GM12878 (cell line): ENCODE data around the gene NFYC. TPM values are rescaled to one million over a fixed set of nuclear protein-coding genes. Genes with fewer than 3 reads are reported as not detected.

Experiments used
- ATAC-seq: fragments of 200-7000 bp; cut with Tn5 transposase; 3 replicates; pipeline ENCODE4 v1.9.1; 2020; ENCODE audit warnings: mild to moderate bottlenecking, moderate library complexity
- BruUV-seq: library from RNA; stranded (reverse); fragments of 400-500 nt; replicated peaks from 2 replicates; lab custom pipeline; 2021; lab: Mats Ljungman, UMichigan
- CTCF ChIA-PET: fragments of 300-600 bp; sonication (Branson Sonifier 250); formaldehyde crosslinking; extraction: SDS; loops from one replicate; lab custom pipeline; 2021; ENCODE audit warnings: inconsistent platforms; lab: Yijun Ruan, JAX
- POLR2A ChIA-PET: fragments of 350-600 bp; formaldehyde crosslinking; extraction: SDS; loops from one replicate; lab custom pipeline; 2021; ENCODE audit warnings: inconsistent platforms; lab: Charles Lee
- RAD21 ChIA-PET: fragments of 300-600 bp; sonication (Branson Sonifier 250); formaldehyde crosslinking; loops from one replicate; lab custom pipeline; 2023; ENCODE audit warnings: antibody characterized with exemption; ENCODE audit not compliant: unreplicated experiment; lab: Charles Lee
- SMC1A ChIA-PET: fragments of 300-600 bp; sonication (Branson Sonifier 250); formaldehyde crosslinking; loops from one replicate; lab custom pipeline; 2023; ENCODE audit not compliant: unreplicated experiment, uncharacterized antibody; lab: Charles Lee
- DNase-seq: peaks from one replicate; pipeline ENCODE4 v3.0.0-alpha.2; 2011; ENCODE audit warnings: low read depth, low spot score
- FAIRE-seq: peaks from 3 replicates; lab custom pipeline; 2011; peaks lifted over from hg19 to GRCh38; lab: Jason Lieb, UNC
- H2AFZ ChIP-seq: 2 replicates; pipeline ENCODE4 v1.6.0; 2011; ENCODE audit warnings: low read depth, low read length, control low read depth; ENCODE audit not compliant: control insufficient read depth
- H3K27ac ChIP-seq: 2 replicates; pipeline ENCODE4 v1.5.1; 2011; ENCODE audit warnings: control low read depth; ENCODE audit not compliant: control insufficient read depth, insufficient read depth
- H3K27me3 ChIP-seq, 2 experiments: replicated peaks in 1 of 2; 2 replicates each; pipeline versions ENCODE4 v1.6.0 to v1.6.1; 2011; ENCODE audit warnings: low read length in 1 of 2; ENCODE audit not compliant: control insufficient read depth in 2 of 2, insufficient read depth in 2 of 2
- H3K36me3 ChIP-seq, 2 experiments: 2 replicates each; pipeline ENCODE4 v1.5.1; 2011; ENCODE audit warnings: low read length in 1 of 2; ENCODE audit not compliant: control insufficient read depth in 2 of 2, insufficient read depth in 2 of 2
- H3K4me1 ChIP-seq: 2 replicates; pipeline ENCODE4 v1.6.1; 2011; ENCODE audit warnings: mild to moderate bottlenecking, low read length, moderate library complexity, mixed read lengths; ENCODE audit not compliant: control insufficient read depth, insufficient read depth
- H3K4me2 ChIP-seq: 2 replicates; pipeline ENCODE4 v1.6.0; 2011; ENCODE audit warnings: control low read depth; ENCODE audit not compliant: control insufficient read depth, insufficient read depth
- H3K4me3 ChIP-seq: fragments of 200-600 bp; sonication (generic); 2 replicates; pipeline ENCODE4 v1.5.1; 2016
- H3K79me2 ChIP-seq: 2 replicates; pipeline ENCODE4 v1.6.0; 2011; ENCODE audit warnings: low read length; ENCODE audit not compliant: control insufficient read depth, insufficient read depth
- H3K9ac ChIP-seq: 2 replicates; pipeline ENCODE4 v1.8.0; 2011; ENCODE audit warnings: low read length, control low read depth, mixed read lengths; ENCODE audit not compliant: control insufficient read depth, insufficient read depth
- H3K9me3 ChIP-seq: replicated peaks from 3 replicates; pipeline ENCODE4 v1.5.1; 2011; ENCODE audit warnings: mild to moderate bottlenecking, low read length; ENCODE audit not compliant: control insufficient read depth, insufficient read depth
- H4K20me1 ChIP-seq: 2 replicates; pipeline ENCODE4 v1.6.0; 2011; ENCODE audit not compliant: control insufficient read depth, insufficient read depth
- ASH2L ChIP-seq: fragments of 300-600, 200-600 bp; sonication (generic); IDR thresholded peaks from 2 replicates; pipeline ENCODE4 v1.6.1; 2017; ENCODE audit warnings: low read depth, mild to moderate bottlenecking, borderline replicate concordance
- CBX5 ChIP-seq: sonication (generic); IDR thresholded peaks from 2 replicates; pipeline ENCODE4 v1.6.1; 2016; ENCODE audit warnings: low read depth, moderate library complexity, mild to moderate bottlenecking, inconsistent platforms
- DPF2 ChIP-seq: fragments of 450-650 bp; IDR thresholded peaks from 2 replicates; pipeline ENCODE4 v1.6.1; 2017; ENCODE audit warnings: mild to moderate bottlenecking
- EP300 ChIP-seq, 2 experiments: fragments of 150-350 bp in 1 of 2; IDR thresholded peaks; 2 replicates each; pipeline ENCODE4 v1.6.1; 2011 to 2012; ENCODE audit warnings: low read depth in 2 of 2, low read length in 2 of 2, borderline replicate concordance in 1 of 2, improper control_type of control experiment in 1 of 2, inconsistent platforms in 1 of 2; ENCODE audit not compliant: control insufficient read depth in 1 of 2
- FOXK2 ChIP-seq: fragments of 450-650 bp; IDR thresholded peaks from 2 replicates; pipeline ENCODE4 v1.6.1; 2017; ENCODE audit warnings: mild to moderate bottlenecking, moderate library complexity
- HDGF ChIP-seq: fragments of 450-650 bp; IDR thresholded peaks from 2 replicates; pipeline ENCODE4 v1.6.1; 2016; ENCODE audit warnings: antibody characterized with exemption
- JUNB ChIP-seq: IDR thresholded peaks from 2 replicates; pipeline ENCODE4 v1.6.1; 2016; ENCODE audit warnings: antibody characterized with exemption, mild to moderate bottlenecking
- KLF5 ChIP-seq: fragments of 450-650 bp; IDR thresholded peaks from 2 replicates; pipeline ENCODE4 v1.6.1; 2014; ENCODE audit warnings: mild to moderate bottlenecking; ENCODE audit not compliant: partially characterized antibody
- MEF2A ChIP-seq: IDR thresholded peaks from 2 replicates; pipeline ENCODE4 v1.6.1; 2011; ENCODE audit warnings: low read depth, mild to moderate bottlenecking, low read length, moderate library complexity; ENCODE audit not compliant: insufficient read depth
- NBN ChIP-seq: fragments of 450-650 bp; IDR thresholded peaks from 2 replicates; pipeline ENCODE4 v1.6.1; 2016
- NRF1 ChIP-seq: conservative IDR thresholded peaks from 2 replicates; pipeline ENCODE4 v1.6.1; 2011; ENCODE audit warnings: mild to moderate bottlenecking, low read depth, low read length, improper control_type of control experiment
- RELA ChIP-seq: fragments of 450-650 bp; IDR thresholded peaks from 2 replicates; pipeline ENCODE4 v1.8.0; 2014; ENCODE audit warnings: borderline replicate concordance; ENCODE audit not compliant: partially characterized antibody
- SP1 ChIP-seq: IDR thresholded peaks from one replicate; pipeline ENCODE4 v1.6.1; 2011; ENCODE audit warnings: low read depth, low read length
- SPI1 ChIP-seq: IDR thresholded peaks from 2 replicates; pipeline ENCODE4 v1.6.1; 2011; ENCODE audit warnings: low read depth, mild to moderate bottlenecking, low read length, moderate library complexity, borderline replicate concordance; ENCODE audit not compliant: insufficient read depth
- STAT1 ChIP-seq: fragments of 450-650 bp; conservative IDR thresholded peaks from 2 replicates; pipeline ENCODE4 v1.6.1; 2014; ENCODE audit warnings: antibody characterized with exemption, mild to moderate bottlenecking
- TAF1 ChIP-seq: IDR thresholded peaks from 2 replicates; pipeline ENCODE4 v1.6.1; 2011; ENCODE audit warnings: mild to moderate bottlenecking, low read depth, low read length, borderline replicate concordance
- WRNIP1 ChIP-seq: IDR thresholded peaks from 2 replicates; pipeline ENCODE4 v1.6.1; 2011; ENCODE audit warnings: low read depth, low read length, improper control_type of control experiment, borderline replicate concordance
- ZNF384 ChIP-seq: IDR thresholded peaks from 2 replicates; pipeline ENCODE4 v1.6.1; 2012; ENCODE audit warnings: low read depth, mild to moderate bottlenecking, low read length, improper control_type of control experiment, borderline replicate concordance
- WGBS: methylation state at CpG from one replicate; pipeline ENCODE4 v1.1.6; 2016; ENCODE audit warnings: low lambda C conversion rate; ENCODE audit not compliant: insufficient replicate concordance, insufficient coverage; ENCODE audit errors: missing lambda C conversion rate; 5-methylcytosine and 5-hydroxymethylcytosine counted together
- in situ Hi-C: fragments of 300-500 bp; cut with MboI; formaldehyde crosslinking; loops from 9 replicates; pipeline ENCODE4 v1.14.3; 2018; ENCODE audit warnings: mixed read lengths
- intact Hi-C: fragments of 100-400 bp; cut with micrococcal nuclease; formaldehyde crosslinking; loops from one replicate; pipeline ENCODE4 v1.14.2; 2022; ENCODE audit not compliant: unreplicated experiment
- polyA plus RNA-seq, 11 experiments: library from polyadenylated mRNA; depleted of rRNA in 4 of 11; unstranded in 6 of 11; stranded (reverse) in 5 of 11; fragments of >200 nt; fragmentation: Nextera tagmentation in 4 of 11; fragmentation: Illumina TruSeq in 1 of 11; extraction: Ambion mirVana in 4 of 11; extraction: Trizol in 1 of 11; gene quantifications; 1 replicate in 1 of 11; 2 replicates in 10 of 11; pipeline versions ENCODE4 v1.2.1 to v1.2.3, GENCODE V29; 2011 to 2016; ENCODE audit warnings: inconsistent platforms in 2 of 11, missing spikeins in 2 of 11, low read depth in 1 of 11
- total RNA-seq, 4 experiments: library from RNA; depleted of rRNA in 3 of 4; stranded (reverse); fragments of >200 nt in 3 of 4; fragmentation: Illumina TruSeq in 1 of 4; extraction: Trizol in 1 of 4; gene quantifications; 2 replicates each; pipeline versions ENCODE4 v1.2.1 to v1.2.3, GENCODE V29; 2013 to 2021
- TF ChIP-seq, protein P1 (sequence below): fragments of 150-350 bp; IDR thresholded peaks from 2 replicates; pipeline ENCODE4 v1.6.1; 2016; ENCODE audit warnings: low read depth, low read length
- TF ChIP-seq, protein P2 (sequence below): fragments of 450-650 bp; IDR thresholded peaks from 2 replicates; pipeline ENCODE4 v1.6.1; 2017; ENCODE audit warnings: mild to moderate bottlenecking, low read depth, inconsistent platforms; ENCODE audit not compliant: poor library complexity, severe bottlenecking

The NFYC gene
- total and polyA plus RNA-seq, 10 of the 15 experiments (the other 5 are each of a cell fraction or from before 2014, with no cell fraction given) = 4.3 to 84.2 (median 58.3) TPM

DNA sequence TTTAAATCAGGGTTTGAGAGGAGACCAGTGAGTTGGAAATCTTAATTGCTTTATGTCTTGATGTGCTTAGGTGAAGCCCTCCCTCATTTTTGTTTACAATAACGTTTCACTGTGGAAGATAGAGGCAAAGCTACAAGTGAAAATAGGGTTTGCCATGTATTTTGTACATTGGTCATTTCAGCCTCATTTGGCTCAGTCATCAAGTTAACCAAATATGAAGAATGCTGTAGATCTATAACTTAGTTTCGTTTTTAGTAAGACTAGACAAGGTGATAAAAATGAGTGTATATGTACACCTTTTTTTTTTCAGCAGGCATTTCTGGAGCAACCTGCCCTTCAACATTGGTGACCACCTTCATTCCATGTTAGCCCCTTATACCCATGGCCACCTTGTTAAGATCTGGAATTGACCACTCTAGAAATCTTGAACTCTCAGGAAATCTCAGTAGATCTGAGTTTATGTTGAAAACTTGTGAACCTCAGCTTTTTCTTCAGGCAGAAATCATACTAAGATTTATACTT, 2.9 kb downstream of the NFYC start:
- peaks cover 52% of the 10 kb centered on the region for H3K4me1 ChIP-seq
- intact Hi-C loops (loop anchor here (5.0 kb wide), 1 partner anchor 58 kb away; no protein-coding TSS in a partner anchor), in situ Hi-C loops (no loop called here)
- no peaks in the 10 kb centered on the region for H3K27me3 ChIP-seq
- RAD21 ChIA-PET = interaction anchor here (0.9 to 6.5 kb wide), 5 partner anchors 8 to 80 kb away, joined by 3 to 89 read pairs (median 10); no protein-coding TSS in a partner anchor
- H2AFZ ChIP-seq = no peak overlapping the region
- H3K27ac ChIP-seq = peak overlapping the region; percentile 63
- peak overlapping the region; percentile 86 for H3K4me2 ChIP-seq
- peak overlapping the region; percentile 95 for H3K4me3 ChIP-seq
- H4K20me1 ChIP-seq = no peaks in the 10 kb centered on the region
- WGBS = 0% methylated on average over 2 of the region's 2 CpGs
- peak overlapping the region; percentile 99 for H3K9ac ChIP-seq
- CTCF ChIA-PET = interaction anchor here (0.9 to 4.0 kb wide), 12 partner anchors 9 to 156 kb away, joined by 3 to 51 read pairs (median 6); no protein-coding TSS in a partner anchor
- FAIRE-seq (peak; percentile 54), DNase-seq (no peak), ATAC-seq (0 out of 3 replicates have a peak, but pooled peaks have one; percentile 6)
- SMC1A ChIA-PET = interaction anchor here (0.9 to 8.4 kb wide), 13 partner anchors 8 to 80 kb away, joined by 4 to 115 read pairs (median 8); no protein-coding TSS in a partner anchor
- POLR2A ChIA-PET = interaction anchor here (0.7 to 8.1 kb wide), 5 partner anchors 12 to 1125 kb away, joined by 3 to 244 read pairs (median 3); no protein-coding TSS in a partner anchor
- H3K9me3 ChIP-seq = no peaks in the 10 kb centered on the region
- no peaks in the 10 kb centered on the region; a peak in 1 of 4 replicates for H3K36me3 ChIP-seq
- H3K79me2 ChIP-seq = peaks cover 90% of the 10 kb centered on the region
- no TSS peak for BruUV-seq
- TF ChIP-seq RELA (no peak), FOXK2 (no peak), NRF1 (no peak), CBX5 (no peak), JUNB (peak; percentile 66), ASH2L (no peak), TAF1 (no peak), DPF2 (no peak), ZNF384 (peak; percentile 58; the same call in 1 of the 2 replicates), WRNIP1 (no peak), MEF2A (no peak), SPI1 (no peak), EP300 (IDR thresholded peaks at IDR 0.05; ENCODE audit: borderline replicate concordance in 1 of 2, control insufficient read depth in 1 of 2, low read depth in 2 of 2, low read length in 2 of 2) (0 out of 4 replicates have a peak, but pooled peaks of 1 of the 2 experiments have one; percentile 11), STAT1 (no peak), NBN (no peak), KLF5 (no peak), SP1 (no peak), HDGF (no peak)
- TF ChIP-seq, protein P1, sequence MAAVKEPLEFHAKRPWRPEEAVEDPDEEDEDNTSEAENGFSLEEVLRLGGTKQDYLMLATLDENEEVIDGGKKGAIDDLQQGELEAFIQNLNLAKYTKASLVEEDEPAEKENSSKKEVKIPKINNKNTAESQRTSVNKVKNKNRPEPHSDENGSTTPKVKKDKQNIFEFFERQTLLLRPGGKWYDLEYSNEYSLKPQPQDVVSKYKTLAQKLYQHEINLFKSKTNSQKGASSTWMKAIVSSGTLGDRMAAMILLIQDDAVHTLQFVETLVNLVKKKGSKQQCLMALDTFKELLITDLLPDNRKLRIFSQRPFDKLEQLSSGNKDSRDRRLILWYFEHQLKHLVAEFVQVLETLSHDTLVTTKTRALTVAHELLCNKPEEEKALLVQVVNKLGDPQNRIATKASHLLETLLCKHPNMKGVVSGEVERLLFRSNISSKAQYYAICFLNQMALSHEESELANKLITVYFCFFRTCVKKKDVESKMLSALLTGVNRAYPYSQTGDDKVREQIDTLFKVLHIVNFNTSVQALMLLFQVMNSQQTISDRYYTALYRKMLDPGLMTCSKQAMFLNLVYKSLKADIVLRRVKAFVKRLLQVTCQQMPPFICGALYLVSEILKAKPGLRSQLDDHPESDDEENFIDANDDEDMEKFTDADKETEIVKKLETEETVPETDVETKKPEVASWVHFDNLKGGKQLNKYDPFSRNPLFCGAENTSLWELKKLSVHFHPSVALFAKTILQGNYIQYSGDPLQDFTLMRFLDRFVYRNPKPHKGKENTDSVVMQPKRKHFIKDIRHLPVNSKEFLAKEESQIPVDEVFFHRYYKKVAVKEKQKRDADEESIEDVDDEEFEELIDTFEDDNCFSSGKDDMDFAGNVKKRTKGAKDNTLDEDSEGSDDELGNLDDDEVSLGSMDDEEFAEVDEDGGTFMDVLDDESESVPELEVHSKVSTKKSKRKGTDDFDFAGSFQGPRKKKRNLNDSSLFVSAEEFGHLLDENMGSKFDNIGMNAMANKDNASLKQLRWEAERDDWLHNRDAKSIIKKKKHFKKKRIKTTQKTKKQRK = no peak
- TF ChIP-seq, protein P2, sequence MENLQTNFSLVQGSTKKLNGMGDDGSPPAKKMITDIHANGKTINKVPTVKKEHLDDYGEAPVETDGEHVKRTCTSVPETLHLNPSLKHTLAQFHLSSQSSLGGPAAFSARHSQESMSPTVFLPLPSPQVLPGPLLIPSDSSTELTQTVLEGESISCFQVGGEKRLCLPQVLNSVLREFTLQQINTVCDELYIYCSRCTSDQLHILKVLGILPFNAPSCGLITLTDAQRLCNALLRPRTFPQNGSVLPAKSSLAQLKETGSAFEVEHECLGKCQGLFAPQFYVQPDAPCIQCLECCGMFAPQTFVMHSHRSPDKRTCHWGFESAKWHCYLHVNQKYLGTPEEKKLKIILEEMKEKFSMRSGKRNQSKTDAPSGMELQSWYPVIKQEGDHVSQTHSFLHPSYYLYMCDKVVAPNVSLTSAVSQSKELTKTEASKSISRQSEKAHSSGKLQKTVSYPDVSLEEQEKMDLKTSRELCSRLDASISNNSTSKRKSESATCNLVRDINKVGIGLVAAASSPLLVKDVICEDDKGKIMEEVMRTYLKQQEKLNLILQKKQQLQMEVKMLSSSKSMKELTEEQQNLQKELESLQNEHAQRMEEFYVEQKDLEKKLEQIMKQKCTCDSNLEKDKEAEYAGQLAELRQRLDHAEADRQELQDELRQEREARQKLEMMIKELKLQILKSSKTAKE = peak; percentile 44
